Globus pallidus (tissue), 1 donor: Measurements from ENCODE around the gene TEAD1.
A peak's percentile ranks its signal among the peaks of the same experiment; 100 is the strongest.
"Not testable (repeated sequence)": the region's sequence is repeated elsewhere in the genome, so short reads cannot be mapped to it uniquely, and the experiment has no call there.

Source experiments
- DNase-seq: peaks from one replicate; pipeline ENCODE4 v3.0.0-alpha.2; 2015; ENCODE audit warnings: low spot score

The TEAD1 gene

DNA sequence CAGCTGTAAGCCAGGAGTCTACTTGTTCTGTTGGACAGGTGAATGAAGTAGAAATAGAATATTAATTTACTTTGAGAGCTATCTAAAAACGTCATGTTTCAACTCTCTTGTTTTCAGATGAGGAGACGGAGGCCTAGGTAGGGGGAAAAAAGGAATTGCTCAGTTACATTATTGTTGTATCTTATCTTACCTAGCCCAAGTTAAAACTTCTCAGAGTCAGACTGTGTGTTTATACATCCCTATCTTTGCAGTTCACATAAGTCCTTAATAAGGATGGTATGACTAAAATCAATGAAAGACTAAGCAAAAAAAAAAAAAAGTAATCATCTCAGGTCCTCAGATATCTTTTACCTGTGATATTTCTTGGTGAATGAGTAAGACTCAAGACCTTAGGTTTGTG, 62.8 kb downstream of the TEAD1 start:
- DNase-seq: no peak

DNA sequence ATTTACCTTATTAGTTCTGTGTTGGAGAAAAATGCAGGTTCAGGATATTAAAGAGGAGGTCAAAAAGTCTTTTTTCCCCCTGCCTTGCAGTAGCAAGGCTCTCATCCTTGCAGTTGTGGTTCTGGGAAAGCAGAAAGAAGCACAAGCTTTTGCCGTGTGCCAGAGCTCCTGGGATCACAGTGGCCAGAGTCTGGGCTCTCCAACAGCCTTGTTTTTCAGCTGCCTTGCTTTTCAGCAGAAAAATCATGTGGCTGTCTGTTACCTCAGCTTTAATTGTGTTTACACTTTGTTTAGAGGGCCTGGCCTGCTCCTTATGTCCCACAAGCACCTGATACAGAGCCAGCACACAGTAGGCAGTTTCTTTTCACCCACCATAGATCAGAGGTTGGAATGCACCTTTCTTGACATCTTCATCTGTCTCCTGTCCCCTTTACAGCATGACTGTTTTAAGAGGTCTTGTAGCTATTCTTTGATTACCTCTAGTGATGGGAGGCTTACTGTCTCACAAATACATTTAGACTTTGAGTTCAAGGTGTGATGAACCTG, 67.5 kb downstream of the TEAD1 start:
- peak; percentile 53 for DNase-seq

DNA sequence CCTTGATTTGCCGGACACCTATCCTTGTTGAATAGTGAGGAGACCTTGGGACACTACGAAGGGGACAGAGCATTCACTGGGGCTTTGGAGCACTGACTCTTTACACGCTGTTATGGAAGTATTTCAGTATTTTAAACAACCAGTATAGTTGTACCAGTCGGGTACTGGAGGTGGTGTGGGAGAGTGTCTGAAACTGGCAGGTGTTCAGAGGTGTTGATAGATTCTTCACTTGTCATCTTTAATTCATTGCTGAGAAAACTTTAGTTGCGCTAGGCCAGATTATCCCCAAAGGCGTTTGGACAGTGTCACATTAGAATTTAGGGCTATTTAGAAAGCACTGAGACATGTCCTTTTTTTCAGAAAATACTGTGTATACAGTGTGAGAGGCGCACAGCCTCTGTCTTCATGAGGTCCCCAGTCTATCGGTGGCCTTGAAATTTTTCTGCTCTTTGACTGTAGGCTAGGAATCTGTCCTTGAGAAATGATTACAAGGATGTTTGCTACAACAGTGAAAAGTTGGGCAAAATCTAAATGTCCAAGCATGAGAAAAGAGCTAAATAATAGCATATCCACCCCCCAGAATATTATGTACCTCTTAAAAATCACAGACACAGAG, 69.7 kb downstream of the TEAD1 start:
- no peak for DNase-seq

GRCh38 chr11:12744826-12745502, 70.7 kb downstream of the TEAD1 start:
- peak; percentile 19 for DNase-seq

DNA sequence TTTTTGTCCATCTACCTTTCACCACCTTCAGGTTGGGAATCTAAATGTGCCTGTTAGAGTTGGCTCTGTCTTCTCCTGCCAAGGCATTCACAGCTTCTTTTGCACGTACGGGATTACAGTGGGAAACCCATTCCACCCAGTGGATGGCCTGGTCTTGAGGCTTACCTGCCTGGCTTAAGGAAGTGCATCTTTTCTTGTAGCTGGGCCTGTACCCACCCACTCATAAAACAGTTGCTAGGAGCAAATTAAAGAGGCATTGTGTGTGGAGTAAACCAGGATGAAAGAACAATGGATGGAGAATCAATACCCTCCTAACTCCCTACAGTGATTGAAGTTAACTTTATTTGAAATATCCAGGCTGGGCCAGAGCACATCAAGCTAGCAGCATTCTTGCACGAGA, 71.6 kb downstream of the TEAD1 start:
- DNase-seq: no peak

GRCh38 chr11:12746593-12747097, 72.4 kb downstream of the TEAD1 start:
- DNase-seq: no peak

GRCh38 chr11:12748561-12748960, 74.3 kb downstream of the TEAD1 start:
- no peak for DNase-seq

- DNase-seq: no peak
Observed at GRCh38 chr11:12749442-12749841, 75.2 kb downstream of the TEAD1 start.

DNA sequence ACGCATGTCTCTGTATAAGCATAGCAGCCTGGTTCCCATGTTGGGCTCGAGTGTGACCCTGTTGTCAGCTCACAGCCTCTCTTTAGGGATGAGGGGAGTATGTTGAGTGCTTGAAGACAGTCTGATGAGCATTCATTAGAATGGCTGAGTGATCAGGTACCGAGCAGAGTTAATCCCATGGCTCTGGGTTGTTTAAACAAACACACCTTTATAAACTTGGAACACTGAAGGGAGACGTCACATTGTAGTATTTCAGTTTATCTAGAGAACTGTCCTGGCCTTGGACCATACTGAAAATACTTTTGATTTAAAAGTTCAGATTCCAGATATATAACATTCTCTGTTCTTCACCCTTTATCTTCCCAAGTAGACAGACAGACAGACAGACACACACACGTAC, 76.0 kb downstream of the TEAD1 start:
- no peak for DNase-seq

GRCh38 chr11:12752868-12753524, 78.8 kb downstream of the TEAD1 start:
- DNase-seq: no peak

GRCh38 chr11:12754021-12754420, 79.8 kb downstream of the TEAD1 start:
- no peak for DNase-seq

GRCh38 chr11:12754582-12755234, 80.5 kb downstream of the TEAD1 start:
- DNase-seq: no peak

GRCh38 chr11:12755510-12756453, 81.6 kb downstream of the TEAD1 start:
- no peak for DNase-seq

DNA sequence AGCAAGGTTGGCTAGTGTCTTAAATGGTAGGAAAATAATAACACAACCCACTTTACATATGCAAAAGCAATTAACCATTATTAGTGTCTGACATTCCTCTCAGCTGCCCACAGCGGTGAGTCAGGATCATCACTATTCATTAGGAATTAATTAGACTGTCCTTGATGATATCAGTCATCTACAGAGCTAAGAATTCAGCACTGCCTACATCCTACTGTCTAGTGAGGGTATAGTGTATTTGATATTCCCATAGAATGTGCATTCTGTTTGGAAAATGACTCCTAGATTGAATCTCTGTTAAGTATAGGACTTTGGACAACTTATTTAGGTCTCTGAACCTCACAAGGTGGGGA, 82.2 kb downstream of the TEAD1 start:
- DNase-seq: no peak

GRCh38 chr11:12756867-12757266, 82.6 kb downstream of the TEAD1 start:
- no peak for DNase-seq

GRCh38 chr11:12757416-12757815, 83.2 kb downstream of the TEAD1 start:
- DNase-seq: no peak

DNA sequence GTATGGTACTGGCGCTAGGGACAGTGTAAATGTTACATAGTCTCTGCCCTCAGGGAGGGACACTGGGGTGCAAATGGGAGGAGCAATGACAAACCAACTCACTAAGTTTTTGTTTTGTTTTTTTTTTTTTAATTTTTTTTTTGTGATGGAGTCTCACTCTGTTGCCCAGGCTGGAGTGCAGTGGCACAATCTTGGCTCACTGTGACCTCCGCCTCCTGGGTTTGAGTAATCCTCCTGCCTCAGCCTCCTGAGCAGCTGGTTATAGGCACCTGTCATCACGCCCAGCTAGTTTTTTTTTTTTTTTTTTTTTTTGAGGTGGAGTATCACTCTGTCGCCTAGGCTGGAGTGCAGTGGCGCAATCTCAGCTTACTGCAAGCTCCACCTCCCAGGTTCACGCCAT, 83.9 kb downstream of the TEAD1 start:
- not testable (repeated sequence) for DNase-seq

- DNase-seq: no peak
Observed at GRCh38 chr11:12761029-12761428, 86.8 kb downstream of the TEAD1 start.

DNA sequence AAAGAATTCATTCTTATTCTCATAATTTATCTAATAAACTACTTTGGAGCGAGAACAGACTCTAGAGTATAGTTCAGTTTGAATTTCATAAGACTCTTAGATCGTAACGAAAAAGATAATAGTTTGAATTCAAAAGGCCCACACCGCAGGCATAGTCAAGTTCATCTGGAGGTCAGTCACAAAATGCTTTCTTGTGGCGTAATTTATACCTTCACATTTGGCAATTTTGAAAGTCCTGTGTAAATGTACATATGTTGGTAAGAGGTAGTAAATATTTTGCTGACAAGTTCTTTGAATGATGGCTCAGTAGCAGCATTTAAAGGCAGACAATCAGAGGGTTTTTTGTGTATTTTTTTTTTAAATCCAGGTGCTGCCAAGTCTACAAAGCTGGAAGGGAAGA, 88.1 kb downstream of the TEAD1 start:
- no peak for DNase-seq

GRCh38 chr11:12762696-12763324, 88.6 kb downstream of the TEAD1 start:
- DNase-seq: no peak
